HepG2 (cell line): ENCODE data around the gene PTGIS.

Experiments
- BATF2 ChIP-seq: sonication (generic); formaldehyde crosslinking; IDR thresholded peaks from 2 replicates; pipeline ENCODE4 v1.8.0; 2022; ENCODE audit warnings: mild to moderate bottlenecking, missing genetic modification reagents, moderate library complexity
- CTCF ChIP-seq: sonication (generic); formaldehyde crosslinking; IDR thresholded peaks from 2 replicates; pipeline ENCODE4 v1.5.0; 2020; ENCODE audit warnings: mild to moderate bottlenecking, missing genetic modification reagents, moderate library complexity
- HNRNPK ChIP-seq: fragments of 200-400 bp; formaldehyde crosslinking; IDR thresholded peaks from 2 replicates; pipeline ENCODE4 v1.6.1; 2018; ENCODE audit warnings: low read length, low read depth, moderate library complexity, mild to moderate bottlenecking; ENCODE audit not compliant: poor library complexity, severe bottlenecking
- HOMEZ ChIP-seq: IDR thresholded peaks from 2 replicates; pipeline ENCODE4 v1.6.1; 2016; ENCODE audit warnings: low read depth
- PTBP1 ChIP-seq: fragments of 200-400 bp; formaldehyde crosslinking; IDR thresholded peaks from 2 replicates; pipeline ENCODE4 v1.6.1; 2018; ENCODE audit warnings: low read length, low read depth; ENCODE audit not compliant: poor library complexity, severe bottlenecking
- SYNCRIP ChIP-seq: fragments of 200-400 bp; formaldehyde crosslinking; IDR thresholded peaks from 2 replicates; pipeline ENCODE4 v1.6.1; 2018; ENCODE audit warnings: mild to moderate bottlenecking, low read depth, low read length; ENCODE audit not compliant: insufficient read depth

- no peak for TF ChIP-seq HNRNPK
- TF ChIP-seq BATF2: no peak
- TF ChIP-seq PTBP1: no peak
- TF ChIP-seq SYNCRIP: no peak
- no peak for TF ChIP-seq HOMEZ (CRISPR knock-in tag)
- TF ChIP-seq CTCF (CRISPR knock-in tag): no peak
Observed at GRCh38 chr20:49478754-49479689, 88.9 kb downstream of the PTGIS start.
